Esophagus squamous epithelium (tissue), 5 donors: Measurements from ENCODE around the gene HES2. TPM values are rescaled to one million over a fixed set of nuclear protein-coding genes. Genes with fewer than 3 reads are reported as not detected.

Source experiments
- DNase-seq: peaks from one replicate; lab custom pipeline; 2025; lab: John Stamatoyannopoulos, UW
- H3K27ac ChIP-seq, 4 donors: fragments of 200-600 bp; sonication (generic); one replicate each; pipeline ENCODE4 v1.5.1; 2016 to 2019; ENCODE audit warnings: mild to moderate bottlenecking in 1 of 4
- H3K27me3 ChIP-seq, 4 donors: fragments of 200-600 bp; sonication (generic); 1 replicate in 3 of 4; 2 replicates in 1 of 4; pipeline versions ENCODE4 v1.5.1 to v1.6.0; 2017 to 2021; ENCODE audit warnings: antibody characterized with exemption in 1 of 4
- H3K36me3 ChIP-seq, 3 donors: fragments of 200-600 bp; sonication (generic); one replicate each; pipeline ENCODE4 v1.5.1; 2016 to 2019
- H3K4me1 ChIP-seq, 3 donors: fragments of 200-600 bp; sonication (generic); one replicate each; pipeline ENCODE4 v1.5.1; 2017 to 2019
- H3K4me3 ChIP-seq, 4 donors: fragments of 200-600 bp; sonication (generic); 1 replicate in 3 of 4; 2 replicates in 1 of 4; pipeline ENCODE4 v1.5.1; 2016 to 2019; ENCODE audit warnings: mild to moderate bottlenecking in 2 of 4, moderate library complexity in 1 of 4
- H3K9me3 ChIP-seq, 3 donors: fragments of 200-600 bp; sonication (generic); one replicate each; pipeline ENCODE4 v1.5.1; 2016 to 2019
- POLR2A ChIP-seq, 4 donors: fragments of 450-650 bp; IDR thresholded peaks; one replicate each; pipeline ENCODE4 v1.6.1; 2017; ENCODE audit warnings: antibody characterized with exemption in 4 of 4, mild to moderate bottlenecking in 4 of 4, moderate library complexity in 3 of 4
- WGBS, 2 donors: methylation state at CpG; one replicate each; pipeline ENCODE4 v1.1.5; 2018; 5-methylcytosine and 5-hydroxymethylcytosine counted together
- intact Hi-C: fragments of 100-400 bp; cut with DNase I; formaldehyde crosslinking; loops from one replicate; pipeline ENCODE4 v1.15.0; 2022
- total RNA-seq, 4 donors: library from RNA; depleted of rRNA; stranded (reverse); fragments of >200 nt; gene quantifications; one replicate each; pipeline ENCODE4 v1.1.0, GENCODE V29; 2016
- TF ChIP-seq, protein P1 (sequence below), 6 experiments: fragments of 450-650 bp in 4 of 6; fragments of 200-600 bp in 2 of 6; sonication (generic) in 2 of 6; IDR thresholded peaks; one replicate each; pipeline ENCODE4 v1.5.1; 2016 to 2019; ENCODE audit warnings: antibody characterized with exemption in 6 of 6, mild to moderate bottlenecking in 4 of 6, moderate library complexity in 4 of 6
- donor health status: DM: yes; HTN: yes; CAD: no.

The HES2 gene, protein sequence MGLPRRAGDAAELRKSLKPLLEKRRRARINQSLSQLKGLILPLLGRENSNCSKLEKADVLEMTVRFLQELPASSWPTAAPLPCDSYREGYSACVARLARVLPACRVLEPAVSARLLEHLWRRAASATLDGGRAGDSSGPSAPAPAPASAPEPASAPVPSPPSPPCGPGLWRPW
- total RNA-seq, result 10 to 100 TPM; 40.5 to 51.9 (median 50.2) TPM

DNA sequence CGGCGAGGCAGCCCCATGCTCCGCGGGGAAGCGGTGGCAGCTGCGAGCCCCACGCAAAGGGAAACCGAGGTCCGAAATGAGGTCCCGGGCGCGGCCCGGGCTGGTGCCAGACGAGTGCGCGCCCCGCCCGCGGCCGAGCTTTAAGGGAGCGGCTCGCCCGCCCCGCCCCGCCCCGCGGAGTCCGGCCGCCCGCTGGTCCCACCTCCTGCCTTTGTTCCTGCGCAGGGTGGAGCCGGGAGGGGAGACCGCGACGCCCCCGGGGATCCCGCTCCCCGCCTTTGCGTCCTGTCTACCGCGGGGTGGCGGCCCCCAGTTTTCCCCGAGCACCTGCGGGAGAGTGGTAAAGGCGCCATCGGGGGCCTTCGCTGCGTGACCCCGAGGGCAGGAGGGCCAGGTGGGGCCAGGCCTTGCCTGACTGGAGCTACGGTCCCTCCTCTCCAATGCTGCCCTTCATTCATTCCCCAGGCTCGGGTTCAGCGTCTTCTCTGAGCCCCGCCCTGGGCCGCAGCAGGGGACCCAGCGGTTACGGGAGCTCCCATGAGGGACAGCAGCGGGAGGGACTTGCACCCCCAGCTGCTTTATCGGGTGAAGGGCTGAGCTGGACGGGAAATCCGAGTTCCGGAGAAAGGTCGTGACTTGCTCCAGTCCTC is at the start of gene HES2:
Gene HES2, minus strand, starts transcription at position 116 of the 650 bp plus-strand sequence. Its CDS starts 99 bp downstream, at position 17.
- H3K4me1 ChIP-seq, result peaks cover 41 to 98% (median 67%) of the 10 kb centered on the region in 3 donors
- peak in 2 of 4 donors; percentile 52 to 59 for TF ChIP-seq POLR2A (IDR thresholded peaks at IDR 0.05)
- TF ChIP-seq, protein P1, sequence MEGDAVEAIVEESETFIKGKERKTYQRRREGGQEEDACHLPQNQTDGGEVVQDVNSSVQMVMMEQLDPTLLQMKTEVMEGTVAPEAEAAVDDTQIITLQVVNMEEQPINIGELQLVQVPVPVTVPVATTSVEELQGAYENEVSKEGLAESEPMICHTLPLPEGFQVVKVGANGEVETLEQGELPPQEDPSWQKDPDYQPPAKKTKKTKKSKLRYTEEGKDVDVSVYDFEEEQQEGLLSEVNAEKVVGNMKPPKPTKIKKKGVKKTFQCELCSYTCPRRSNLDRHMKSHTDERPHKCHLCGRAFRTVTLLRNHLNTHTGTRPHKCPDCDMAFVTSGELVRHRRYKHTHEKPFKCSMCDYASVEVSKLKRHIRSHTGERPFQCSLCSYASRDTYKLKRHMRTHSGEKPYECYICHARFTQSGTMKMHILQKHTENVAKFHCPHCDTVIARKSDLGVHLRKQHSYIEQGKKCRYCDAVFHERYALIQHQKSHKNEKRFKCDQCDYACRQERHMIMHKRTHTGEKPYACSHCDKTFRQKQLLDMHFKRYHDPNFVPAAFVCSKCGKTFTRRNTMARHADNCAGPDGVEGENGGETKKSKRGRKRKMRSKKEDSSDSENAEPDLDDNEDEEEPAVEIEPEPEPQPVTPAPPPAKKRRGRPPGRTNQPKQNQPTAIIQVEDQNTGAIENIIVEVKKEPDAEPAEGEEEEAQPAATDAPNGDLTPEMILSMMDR (IDR thresholded peaks at IDR 0.05), result no peak
- peak within 1 kb of the TSS; percentile 66 to 90 (median 86) for H3K27ac ChIP-seq
- no peaks in the 10 kb centered on the region for H3K36me3 ChIP-seq
- peaks cover 0 to 100% (median 5%) of the 10 kb centered on the region in 4 donors for H3K27me3 ChIP-seq
- peak within 1 kb of the TSS; percentile 51 to 72 (median 64) for H3K4me3 ChIP-seq
- H3K9me3 ChIP-seq, result no peaks in the 10 kb centered on the region
- no CpG with 5 or more reads among the region's 62 CpGs for WGBS, 2 donors
- DNase-seq, result no peak
- intact Hi-C loops, result no loop called here

DNA sequence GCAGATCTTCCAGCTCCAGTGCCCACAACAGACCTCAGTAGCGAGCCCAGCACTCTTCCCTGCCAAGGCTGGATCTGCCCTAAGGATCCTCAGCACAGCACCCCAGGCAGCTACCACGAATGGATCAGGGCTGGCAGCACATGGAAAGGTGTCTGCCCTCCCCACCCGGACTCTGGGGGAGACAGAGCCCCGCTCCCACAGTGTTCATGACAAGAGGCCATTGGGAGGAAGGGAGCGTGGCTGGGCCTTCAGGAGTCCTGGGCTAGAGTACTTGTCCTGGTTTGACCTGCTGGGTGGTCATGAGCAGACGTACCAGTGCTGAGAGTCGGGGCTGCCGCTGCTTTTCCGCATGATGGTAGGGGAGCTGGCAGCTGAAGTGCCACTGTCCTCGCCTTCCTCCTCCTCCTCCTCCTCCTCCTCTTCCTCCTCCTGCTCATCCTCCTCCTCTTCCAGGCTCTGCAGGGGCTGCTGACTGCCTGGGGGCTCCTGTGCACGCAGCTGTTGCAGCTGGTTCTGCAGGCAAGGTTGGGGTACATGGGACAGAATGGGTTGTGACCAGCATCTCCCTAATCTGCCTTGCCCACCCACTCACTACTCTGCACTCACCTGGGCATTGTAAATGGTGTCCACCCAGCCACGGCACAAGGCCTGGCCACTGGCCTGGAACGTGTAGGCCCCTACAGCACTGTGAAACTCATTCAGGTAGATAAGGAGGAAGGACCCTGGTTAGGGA is 49.2 kb upstream of the HES2 start:
- 83 to 90% methylated on average over 2 to 6 of the region's 13 CpGs for WGBS, 2 donors
- DNase-seq, result no peak
- Histone ChIP-seq H3K36me3 (peaks cover 30 to 98% (median 37%) of the 10 kb centered on the region in 3 donors), H3K27ac (no peak overlapping the region), H3K9me3 (no peaks in the 10 kb centered on the region), H3K4me3 (no peak overlapping the region), H3K4me1 (peaks cover 10 to 31% (median 10%) of the 10 kb centered on the region in 3 donors), H3K27me3 (peaks cover 0 to 24% (median 0%) of the 10 kb centered on the region in 4 donors)
- intact Hi-C loops, result no loop called here
- TF ChIP-seq POLR2A (IDR thresholded peaks at IDR 0.05), result no peak
- TF ChIP-seq, protein P1 (IDR thresholded peaks at IDR 0.05), result no peak

DNA sequence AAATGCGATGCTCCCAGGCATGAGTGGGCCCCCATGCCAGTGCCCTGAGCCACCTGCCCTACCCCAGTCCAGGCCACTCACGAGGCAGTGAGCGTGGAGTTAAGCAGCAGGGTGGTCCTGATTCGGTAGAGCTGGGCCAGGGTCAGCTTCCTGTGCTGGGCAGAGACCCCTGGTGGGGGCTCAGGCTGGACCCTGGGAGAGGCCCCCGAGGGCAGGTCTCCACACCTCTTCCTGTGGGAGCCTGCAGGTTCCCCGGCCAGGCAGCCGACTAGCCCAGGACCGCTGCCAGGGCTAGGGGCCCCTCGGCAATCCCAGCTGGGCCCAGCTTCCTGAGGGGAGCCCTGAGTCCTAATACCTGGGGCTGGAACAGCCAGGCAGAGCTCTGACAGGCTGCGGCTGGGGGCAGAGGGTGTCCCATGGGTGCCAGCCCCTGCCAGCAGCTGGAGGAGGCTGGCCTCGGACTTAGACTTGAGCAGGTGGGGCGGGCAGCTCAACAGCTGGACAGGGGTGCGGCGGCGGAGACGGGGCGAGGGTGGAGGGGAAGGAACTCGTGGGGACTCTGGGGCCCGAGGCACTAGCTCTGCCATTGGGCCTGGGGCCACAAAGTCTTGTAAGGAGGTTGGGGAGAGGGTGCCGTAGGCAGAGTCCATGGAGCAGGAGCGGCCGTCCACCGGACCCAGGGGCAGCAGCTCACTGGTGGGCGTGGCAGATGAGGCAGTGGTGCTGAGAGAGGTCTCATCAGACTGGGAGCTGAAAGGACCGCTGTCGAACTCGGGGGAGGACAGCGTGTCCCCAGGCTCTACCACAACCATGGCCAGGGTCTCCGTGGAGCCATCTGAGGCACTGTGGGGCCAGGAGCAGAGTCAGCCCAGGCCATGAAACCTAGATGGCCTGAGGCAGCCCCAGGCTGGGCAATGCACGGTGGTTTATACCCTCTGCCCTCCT is 48.3 kb upstream of the HES2 start:
- Histone ChIP-seq H3K9me3 (no peaks in the 10 kb centered on the region), H3K4me1 (peaks cover 10 to 24% (median 10%) of the 10 kb centered on the region in 3 donors), H3K4me3 (no peak overlapping the region), H3K36me3 (peaks cover 30 to 98% (median 37%) of the 10 kb centered on the region in 3 donors), H3K27ac (no peak overlapping the region), H3K27me3 (peaks cover 0 to 24% (median 0%) of the 10 kb centered on the region in 4 donors)
- intact Hi-C loops, result no loop called here
- no peak for DNase-seq
- WGBS, 2 donors, result 80 to 91% methylated on average over 4 to 12 of the region's 30 CpGs
- TF ChIP-seq POLR2A (IDR thresholded peaks at IDR 0.05), result no peak
- TF ChIP-seq, protein P1 (IDR thresholded peaks at IDR 0.05), result no peak

DNA sequence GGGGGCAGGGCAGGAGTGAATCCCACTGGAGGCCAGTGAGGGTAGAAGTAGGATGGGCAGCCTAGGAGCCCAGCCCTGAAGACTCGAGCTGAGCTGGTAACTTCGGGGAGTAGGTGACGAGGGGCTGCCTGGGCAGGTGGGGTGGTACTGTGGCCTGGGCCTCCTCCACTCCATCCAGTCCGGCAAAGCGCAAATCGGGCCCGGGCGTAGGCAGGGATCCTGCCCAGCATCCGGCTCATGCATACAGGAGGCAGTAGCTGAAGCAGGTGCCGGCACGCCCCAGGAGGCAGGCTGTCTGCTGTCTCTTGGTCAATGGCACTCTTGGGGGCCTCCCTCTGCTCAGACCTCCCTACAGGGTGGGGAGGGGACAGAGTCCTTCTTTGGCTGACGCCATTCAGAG is 47.5 kb upstream of the HES2 start:
- no peak for DNase-seq
- no peaks in the 10 kb centered on the region for H3K9me3 ChIP-seq
- H3K36me3 ChIP-seq, result peaks cover 30 to 98% (median 43%) of the 10 kb centered on the region in 3 donors
- WGBS, 2 donors, result 80 to 91% methylated on average over 10 to 11 of the region's 12 CpGs
- peaks cover 0 to 28% (median 0%) of the 10 kb centered on the region in 4 donors for H3K27me3 ChIP-seq
- TF ChIP-seq, protein P1 (IDR thresholded peaks at IDR 0.05), result no peak
- TF ChIP-seq POLR2A (IDR thresholded peaks at IDR 0.05), result no peak
- intact Hi-C loops, result no loop called here
- H3K27ac ChIP-seq, result no peak overlapping the region
- H3K4me1 ChIP-seq, result peaks cover 5 to 16% (median 10%) of the 10 kb centered on the region in 3 donors
- no peak overlapping the region for H3K4me3 ChIP-seq
